Measurements from ENCODE around the gene ILKAP.

Gene ILKAP

DNA sequence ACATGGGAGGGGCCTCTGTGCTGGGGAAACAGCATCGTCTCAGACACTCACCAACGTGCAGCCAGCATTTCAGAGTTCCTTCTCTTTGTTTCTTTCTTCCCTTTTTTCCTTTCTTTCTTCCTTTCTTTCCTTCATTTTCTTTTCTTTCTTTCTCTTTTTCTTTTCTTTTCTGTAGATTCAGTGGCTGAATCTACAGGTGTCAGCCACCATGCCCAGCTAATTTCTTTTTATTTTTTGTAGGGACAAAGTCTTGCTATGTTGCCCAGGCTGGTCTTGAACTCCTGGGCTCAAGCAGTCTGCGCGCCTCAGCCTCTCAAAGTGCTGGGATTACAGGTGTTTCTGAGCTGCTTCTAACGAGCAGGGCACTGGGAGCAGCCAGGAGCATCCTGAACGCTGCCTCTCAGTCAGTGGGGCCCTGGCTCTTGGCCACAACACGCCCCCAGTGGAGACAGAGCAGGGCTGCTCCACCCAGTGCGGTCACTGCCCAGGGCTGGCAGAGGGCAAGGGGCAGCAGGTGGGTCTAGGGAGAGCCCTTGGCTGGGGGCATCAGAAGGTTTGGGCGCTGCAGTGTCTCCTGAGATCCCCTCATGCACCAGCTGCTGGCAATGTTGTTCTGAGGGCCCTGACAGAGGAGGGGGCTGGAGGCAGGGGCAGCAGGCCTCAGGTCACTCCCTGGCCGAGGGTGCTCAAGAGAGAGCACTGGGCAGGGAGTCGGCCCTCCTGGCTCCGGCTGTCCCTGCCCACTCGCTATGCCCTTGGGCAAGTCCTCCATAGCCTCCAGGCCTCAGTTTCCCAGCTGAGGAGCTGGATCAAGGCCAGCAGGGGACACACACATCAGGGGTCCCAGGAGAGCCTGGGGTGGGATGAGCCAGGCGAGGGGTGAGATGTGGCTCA lies 69.7 kb downstream of the ILKAP start:
- no peak for DNase-seq

DNA sequence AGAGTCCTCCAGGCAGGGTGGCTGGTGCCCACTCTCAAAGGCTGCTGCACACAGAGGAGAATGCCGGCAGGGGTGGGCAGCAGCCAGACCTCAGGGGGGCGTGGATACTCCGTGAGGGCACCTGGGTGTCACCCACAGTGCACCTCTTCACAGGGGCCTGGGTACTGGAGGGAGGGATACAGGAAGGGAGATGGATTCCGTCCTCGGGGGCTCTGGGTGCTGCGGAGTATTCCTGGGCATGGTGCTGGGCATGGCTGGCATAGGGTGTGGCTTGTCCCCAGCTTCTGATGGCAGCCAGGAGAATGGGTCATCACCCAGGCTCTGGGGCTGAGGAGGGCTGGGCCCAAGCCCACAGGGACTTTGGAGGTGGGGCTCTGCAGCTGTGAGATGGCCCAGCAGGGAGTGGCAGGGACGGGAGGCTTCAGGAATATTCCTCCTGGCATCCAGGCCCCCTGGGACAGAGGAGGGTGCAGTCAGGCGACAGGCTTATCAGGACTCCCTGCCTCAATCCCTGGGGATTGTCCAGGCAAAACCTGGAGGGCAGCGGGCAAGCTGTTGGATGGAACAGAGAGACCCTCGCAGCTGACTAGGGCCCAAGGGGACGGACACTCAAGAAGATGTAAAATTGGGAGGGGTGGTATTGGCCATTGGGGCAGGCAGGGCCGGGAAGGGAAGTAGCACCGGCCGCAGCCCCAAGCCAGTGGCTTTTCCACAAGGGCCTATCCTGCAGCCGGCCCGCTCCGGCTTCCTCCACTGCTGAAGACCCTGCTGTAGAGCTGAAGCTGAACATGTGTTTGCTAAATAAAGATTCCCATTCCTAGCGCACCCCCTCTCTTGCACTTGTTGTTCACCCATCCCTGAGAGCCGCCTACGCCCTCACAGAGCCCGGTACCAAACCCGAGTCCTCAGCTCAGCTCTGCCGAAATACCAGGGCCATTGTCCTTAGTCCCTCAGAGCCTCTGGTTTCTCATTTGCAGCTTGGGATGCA lies 70.7 kb downstream of the ILKAP start:
- DNase-seq: no peak

DNA sequence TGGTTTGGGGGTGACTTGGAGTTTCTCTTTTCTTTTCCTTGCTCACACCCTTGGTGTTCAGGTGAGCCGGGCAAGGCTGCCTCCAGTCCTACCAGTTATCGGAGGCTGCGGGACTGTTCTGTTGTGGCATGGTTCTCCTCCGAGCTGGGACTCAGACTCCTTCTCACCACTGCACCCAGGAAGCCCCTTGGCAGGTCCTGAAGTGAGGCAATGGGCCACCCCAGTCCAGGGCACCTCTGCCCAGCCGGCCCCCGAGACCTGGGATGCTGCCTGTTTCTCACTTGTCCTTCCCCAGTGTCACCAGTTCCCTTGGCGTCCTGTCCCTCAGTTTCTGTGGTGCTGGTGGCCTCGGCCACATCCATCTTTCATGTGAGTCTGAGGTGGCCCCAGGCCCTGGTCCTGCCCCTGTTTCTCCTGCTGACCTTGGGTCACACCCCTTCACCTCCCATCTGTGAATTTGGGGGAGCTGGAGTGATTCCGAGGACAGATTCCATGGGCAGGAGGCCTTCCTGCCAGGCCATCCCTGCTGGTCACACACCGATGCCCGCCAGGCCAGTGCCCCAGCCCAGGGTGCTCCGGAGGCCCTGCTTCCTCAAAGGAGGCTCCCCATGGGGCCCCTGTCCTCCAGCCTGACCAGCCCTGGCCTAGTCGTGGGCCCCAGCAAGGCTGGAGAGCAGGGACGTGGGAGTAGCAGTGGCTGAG lies 71.6 kb downstream of the ILKAP start:
- no peak for DNase-seq

DNA sequence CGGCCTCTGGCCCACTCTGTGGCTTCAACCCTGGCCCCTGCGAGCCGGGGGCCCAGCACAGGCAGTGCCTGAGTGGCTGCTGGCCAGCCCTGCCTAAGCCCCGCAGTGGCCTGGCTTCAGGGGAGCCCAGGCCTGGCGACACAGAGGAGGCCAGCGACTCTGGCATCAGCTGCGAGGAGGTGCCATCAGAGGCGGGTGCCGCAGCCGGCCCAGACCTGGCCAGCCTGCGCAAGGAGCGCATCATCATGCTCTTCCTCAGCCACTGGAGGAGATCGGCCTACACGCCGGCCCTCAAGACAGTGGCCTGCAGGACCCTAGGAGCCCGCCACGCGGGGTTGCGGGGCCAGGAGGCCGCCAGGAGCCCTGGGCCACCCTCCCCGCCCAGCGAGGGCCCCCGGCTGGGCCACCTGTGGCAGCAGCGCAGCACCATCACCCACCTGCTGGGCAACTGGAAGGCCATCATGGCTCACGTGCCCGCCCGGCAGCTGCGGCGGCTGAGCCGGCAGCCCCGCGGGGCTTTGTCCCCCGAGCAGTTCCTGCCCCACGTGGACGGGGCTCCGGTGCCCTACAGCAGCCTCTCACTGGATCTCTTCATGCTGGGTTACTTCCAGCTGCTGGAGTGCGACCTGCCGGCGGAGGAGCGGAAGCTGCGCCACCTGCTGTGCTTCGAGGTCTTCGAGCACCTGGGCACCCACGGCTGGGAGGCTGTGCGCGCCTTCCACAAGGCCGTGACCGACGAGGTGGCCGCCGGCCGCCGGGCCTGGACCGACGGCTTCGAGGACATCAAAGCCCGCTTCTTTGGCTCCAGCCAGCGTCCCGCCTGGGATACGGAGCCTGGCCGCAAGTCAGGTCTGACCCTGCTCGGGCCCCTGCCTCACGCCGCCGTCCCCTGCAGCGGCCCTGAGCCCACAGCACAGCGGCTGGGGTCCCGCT lies 72.5 kb downstream of the ILKAP start:
- DNase-seq: no peak

DNA sequence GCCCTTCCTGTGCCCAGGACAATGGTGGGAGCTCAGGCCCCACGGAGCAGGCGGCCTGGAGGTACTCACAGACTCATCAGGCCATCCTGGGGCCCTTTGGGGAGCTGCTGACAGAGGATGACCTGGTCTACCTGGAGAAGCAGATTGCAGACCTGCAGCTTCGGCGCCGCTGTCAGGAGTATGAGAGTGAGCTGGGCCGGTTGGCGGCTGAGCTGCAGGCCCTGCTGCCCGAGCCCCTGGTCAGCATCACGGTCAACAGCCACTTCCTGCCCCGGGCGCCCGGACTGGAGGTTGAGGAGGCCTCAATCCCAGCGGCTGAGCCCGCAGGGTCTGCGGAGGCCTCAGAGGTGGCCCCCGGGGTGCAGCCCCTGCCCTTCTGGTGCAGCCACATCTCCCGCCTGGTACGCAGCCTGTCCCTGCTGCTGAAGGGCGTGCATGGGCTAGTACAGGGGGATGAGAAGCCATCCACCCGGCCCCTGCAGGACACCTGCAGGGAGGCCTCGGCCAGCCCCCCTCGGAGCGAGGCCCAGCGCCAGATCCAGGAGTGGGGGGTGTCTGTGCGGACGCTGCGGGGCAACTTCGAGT lies 73.3 kb downstream of the ILKAP start:
- no peak for DNase-seq

DNA sequence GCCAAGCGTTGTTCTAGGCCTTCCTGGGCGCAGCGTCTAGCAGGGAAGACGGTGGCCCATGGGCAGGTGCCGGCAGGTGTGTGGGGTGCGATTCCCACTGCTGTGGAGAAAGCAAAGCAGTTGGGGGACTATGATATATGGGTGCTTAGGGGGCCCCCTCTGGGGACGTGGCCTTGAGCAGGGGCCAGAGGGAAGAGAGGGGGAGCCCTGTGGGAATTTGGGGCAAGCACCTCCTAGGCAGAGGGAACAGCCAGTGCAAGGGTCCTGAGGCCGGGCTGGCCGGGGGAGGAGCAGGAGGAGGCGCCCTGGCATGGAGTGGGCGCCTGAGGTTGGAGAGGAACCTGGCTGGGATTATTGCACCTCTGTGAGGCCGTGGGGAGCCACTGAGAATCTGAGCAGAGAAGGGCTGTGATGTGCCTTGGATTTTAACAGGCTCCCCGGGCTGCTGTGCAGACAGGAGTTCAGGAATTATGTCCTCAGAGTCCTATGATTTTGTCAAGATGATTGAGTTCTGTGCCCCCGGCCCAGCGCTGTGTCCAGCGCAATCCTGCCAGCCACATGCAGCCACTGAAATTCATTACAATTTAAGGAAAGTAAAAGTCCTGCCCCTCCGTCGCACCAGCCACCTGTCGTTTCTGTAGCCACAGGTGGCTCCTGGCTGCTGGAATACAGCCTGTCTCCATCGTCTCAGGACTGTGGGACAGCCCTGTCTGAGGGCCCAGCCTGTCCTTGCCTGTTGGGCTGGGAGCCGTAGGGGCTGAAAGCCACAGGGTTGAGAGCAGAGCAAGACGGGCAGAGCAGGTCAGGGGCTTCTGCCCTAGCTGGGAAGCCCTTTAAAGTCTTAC lies 74.1 kb downstream of the ILKAP start:
- no peak for DNase-seq

DNA sequence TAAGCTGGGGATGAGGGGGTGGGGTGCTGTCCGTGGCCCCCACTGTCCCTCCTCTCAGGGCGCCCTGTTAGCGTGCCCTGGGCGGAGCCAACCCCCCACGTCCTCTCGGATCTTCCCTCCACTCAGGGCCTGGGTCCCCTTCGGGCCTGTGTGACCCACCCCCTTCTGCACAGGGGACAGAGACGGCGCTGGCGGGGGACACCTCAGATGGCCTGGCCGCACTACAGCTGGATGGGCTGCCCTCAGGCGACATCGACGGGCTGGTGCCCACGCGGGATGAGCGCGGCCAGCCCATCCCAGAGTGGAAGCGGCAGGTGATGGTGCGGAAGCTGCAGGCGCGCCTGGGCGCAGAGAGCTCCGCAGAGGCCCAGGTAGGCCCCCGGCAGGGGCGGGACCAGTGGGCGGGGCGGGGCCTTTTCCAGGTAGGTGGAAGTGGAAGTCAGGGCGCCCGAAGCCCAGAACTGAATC lies 74.9 kb downstream of the ILKAP start:
- no peak for DNase-seq

DNA sequence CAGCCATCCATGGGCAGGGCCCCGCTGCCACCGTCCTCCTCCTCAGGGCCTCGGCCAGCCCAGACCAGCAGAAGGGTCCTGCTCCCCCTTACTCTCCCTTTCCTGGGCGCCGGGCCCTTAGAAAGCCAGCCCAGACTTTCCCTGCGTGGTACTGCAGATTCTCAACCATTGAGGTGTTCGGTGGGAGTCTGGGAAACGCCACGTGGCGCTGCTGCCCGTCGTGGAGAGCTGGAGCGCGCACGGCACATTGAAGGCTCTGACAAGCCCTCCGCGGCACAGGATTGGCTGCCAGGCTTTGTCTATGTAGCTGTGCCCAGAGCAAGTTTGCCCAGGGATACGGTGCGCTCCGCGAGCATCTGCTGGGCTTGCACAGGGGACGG lies 75.4 kb downstream of the ILKAP start:
- DNase-seq: no peak

DNA sequence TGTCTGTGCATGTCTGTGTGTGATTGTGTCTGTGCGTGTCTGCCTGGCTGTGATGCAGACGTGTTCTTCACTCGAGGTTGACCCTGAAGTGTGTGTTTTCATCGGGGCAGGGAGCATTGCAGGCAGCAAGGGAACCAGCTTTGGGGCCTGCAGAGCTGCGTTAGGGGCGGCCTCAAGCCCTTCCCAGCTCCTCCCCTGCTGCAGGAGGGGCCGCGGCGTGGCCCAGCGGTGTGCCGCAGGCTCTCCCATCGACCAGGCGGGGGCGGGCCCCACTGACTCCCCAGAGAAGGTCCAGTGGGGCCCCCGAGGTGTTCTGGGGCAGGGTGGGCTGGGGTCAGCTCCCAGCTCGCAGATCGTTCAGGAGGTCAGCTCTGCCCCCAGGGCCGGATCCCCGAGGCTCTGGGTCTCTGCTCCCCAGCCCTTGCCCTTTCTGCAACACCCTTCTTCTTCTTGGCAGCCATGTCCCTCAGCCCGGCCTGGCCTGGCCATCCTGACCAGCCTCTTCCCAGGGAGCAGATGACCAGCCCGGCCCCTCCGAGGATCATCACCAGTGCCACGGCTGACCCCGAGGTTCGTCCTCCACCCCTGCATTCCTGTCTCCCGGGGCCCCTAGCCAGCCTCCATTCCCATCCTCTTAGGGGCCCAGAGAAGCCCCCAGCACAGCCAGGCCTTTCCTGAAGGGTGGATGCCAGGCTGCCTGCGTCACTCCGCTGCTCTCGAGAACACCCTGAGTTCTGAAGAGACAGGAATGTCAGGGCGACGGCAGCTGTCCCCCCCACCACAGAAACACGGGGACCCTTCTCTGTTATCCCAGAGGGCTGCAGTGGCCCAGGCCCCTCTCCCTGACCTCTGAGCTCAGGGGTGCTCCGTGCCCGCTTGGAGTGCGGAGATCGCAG lies 76.1 kb downstream of the ILKAP start:
- no peak for DNase-seq

DNA sequence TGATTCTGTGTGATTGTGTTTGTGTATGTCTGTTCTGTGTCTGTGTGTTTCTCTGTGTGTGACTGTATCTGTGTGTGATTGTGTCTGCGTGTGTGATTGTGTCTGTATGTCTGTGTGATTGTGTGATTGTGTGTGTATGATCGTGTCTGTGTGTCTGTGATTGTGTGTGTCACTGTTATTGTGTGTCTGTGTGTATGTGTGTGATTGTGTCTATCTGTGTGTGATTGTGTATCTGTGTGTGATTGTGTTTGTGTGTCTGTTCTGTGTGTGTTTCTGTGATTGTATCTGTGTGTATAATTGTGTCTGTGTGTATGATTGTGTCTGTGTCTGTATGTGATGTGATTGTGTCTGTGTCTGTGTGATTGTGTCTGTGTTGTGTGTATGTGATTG lies 76.7 kb downstream of the ILKAP start:
- no peak for DNase-seq

DNA sequence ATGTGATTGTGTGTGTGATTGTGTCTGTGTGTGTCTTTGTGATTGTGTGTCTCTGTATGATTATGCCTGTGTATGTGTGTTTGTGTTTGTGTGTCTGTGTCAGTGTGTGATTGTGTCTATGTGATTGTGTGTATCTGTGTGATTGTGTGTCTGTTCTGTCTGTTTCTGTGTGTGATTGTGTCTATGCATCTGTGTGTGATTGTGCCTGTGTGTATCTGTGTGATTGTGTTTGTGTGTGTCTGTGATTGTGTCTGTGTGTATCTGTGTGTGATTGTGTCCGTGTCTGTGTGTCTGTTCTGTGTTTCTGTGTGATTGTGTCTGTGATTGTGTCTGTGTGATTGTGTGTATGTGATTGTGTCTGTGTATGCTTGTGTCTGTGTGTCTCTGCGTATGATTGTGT lies 77.2 kb downstream of the ILKAP start:
- DNase-seq: no peak

DNA sequence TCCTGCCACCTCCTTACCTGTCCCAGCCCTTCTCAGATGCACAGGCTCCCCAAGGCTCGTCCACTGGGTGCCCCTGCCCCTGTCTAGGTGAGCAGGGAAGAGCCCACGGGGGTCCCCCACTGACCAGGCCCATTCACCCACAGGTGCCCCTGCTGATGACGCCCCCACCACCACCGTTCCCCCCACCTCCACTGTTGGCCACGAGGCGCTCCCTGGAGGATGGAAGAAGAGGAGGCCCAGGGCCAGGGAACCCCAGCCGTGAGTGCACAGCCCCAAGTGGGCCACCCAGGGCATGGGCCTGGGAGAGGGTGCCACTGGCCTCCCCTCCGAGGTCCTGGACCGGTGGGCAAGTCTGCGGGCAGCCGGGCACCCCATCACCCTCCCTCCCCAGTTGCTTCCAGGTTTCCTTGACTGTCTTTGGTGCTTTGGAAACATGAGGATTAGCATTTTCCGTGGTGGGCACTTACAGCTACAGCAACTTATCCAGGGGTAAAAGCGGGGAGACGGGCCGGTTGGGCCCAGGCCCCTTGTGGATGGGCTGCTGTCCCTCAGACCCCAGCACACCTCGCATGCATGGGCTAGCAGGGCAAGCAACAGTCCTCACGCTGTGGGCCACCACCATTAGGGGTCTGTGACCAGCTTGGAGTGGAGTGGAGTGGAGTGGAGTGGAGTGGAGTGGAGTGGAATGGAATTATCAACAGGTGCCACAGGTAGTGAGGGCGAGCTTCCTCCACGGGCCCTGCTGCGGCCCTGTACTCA lies 78.2 kb downstream of the ILKAP start:
- DNase-seq: no peak

DNA sequence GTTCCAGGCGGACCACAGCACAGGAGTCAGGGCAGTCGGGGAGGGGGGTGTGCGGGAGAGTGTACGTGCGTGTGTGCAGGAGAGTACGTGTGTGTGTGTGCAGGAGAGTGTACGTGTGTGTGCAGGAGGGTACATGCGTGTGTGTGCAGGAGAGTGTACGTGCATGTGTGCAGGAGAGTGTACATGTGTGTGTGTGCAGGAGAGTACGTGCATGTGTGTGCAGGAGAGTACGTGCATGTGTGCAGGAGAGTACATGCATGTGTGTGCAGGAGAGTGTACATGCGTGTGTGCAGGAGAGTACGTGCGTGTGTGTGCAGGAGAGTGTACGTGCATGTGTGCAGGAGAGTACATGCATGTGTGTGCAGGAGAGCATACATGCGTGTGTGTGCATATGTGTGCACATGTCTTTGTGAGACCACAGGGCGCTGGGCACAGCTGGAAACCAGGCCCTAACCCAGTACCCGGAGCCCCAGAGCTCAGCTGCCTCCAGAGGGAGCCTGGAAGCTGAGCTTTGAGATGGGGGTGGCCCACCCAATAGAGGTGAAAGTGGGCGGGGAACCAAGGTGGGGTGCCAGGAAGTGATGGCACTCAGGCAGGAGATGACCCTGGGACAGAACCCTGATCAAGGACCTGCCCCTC lies 78.9 kb downstream of the ILKAP start:
- DNase-seq: no peak

DNA sequence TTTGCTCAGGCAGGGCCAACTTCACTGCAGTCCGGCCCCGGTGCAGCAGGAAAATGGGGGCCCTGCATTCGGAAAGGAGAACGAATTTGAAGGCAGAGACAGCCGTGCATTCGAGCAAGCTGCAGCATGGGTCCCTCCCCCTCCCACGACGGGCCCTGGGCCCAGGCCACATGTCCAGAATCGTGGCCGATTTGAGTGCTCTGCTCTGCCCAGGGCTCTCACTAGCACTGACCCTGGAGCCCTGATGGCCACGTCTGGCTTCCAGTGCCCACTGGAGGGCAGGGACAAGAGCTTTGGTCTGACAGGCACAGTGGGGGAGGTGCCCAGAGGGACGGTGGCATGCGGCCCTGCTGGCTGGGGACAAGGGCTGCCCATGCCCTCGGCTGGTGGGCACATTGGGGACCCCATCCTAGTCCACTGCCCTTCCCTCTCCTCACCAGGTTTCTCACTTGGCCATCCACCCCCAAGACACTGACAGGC lies 79.5 kb downstream of the ILKAP start:
- DNase-seq: no peak

DNA sequence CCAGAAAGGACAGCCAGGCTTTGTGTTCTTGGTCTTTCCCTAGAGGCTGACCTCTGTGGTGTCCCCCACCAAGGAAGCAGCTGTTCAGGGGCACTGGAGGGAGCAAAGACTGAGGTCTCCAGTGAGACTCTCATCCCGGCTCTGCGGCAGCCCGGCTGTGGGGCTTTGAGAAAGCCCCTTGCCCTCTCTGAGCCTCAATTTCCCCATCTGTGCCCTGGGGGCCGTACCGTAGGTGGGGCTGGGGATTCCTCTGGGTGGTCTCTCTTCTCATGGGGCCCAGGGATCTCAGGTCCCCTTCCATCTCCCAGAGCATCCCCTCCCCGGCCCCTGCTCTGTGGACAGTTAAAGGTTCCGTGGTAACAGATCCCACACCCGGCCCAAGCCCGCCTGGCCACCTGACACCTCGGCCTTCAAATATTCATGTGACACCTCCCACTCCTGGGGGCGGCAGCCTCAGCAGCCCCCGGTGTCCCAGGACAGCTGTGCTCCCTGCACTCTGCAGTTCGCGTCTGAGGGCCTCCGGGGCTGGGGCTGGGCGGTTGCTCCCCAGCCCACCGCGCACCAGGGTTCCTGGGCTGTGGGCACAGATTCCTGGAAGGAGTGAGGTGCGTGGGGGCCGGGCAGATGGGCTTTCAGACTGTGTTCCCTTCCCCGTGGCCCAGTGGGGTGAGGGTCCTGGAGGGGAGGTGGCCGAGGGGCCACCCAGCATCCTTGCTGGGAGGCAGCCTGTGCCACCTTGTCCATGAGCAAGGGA lies 80.1 kb downstream of the ILKAP start:
- no peak for DNase-seq

DNA sequence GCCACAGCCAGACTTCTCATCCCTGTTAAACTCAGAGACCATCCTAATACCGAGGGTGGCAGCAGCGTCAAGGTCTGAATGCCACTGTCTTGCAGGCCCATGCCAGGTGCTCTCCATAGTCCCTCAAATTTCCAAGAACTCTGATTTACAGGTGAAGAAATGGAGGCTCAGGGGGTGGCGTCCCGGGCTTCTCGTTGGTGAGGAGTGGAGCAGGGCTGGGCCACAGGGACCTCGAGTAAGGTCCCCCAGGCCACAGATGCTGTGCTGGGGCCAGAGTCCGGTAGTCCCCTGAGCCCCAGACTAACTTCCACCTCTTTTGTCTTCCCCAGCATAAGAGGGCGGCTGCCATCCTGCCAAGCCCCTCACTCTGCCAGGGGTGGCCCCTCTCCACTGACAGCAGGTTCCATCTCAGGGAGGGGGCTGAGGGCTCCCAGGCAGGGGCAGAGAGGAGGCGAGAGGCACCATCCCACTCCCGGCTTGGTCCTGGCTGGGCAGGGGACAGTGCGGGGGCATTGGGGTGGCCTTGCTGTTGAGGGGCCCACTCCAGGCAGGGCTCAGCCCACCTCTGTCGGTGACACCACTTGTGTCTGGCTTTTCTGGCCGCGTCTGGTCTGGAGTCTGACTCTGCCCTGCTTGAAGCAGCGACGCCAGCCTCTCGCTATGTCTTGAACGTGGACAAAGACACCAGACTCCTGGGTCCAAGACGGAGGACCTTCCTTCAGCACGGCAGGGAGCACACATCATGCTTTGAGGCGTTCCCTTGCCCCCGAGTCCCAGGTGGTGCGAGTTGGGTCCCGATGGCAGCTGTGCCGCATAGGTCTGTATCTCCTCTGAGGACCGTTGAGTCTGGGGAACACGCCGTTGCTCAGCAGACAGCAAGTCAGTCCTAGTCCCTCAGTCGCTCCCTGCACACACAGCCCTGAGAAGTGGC lies 80.9 kb downstream of the ILKAP start:
- no peak for DNase-seq

All from activated T-cell treated with anti-CD3 and anti-CD28 coated beads, Interleukin-2, amount 50 U/mL, for 1 hour (primary cell).